Measurements from ENCODE around the gene PALLD. TPM values are rescaled to one million over a fixed set of nuclear protein-coding genes. Genes with fewer than 3 reads are reported as not detected.

PALLD gene
- total RNA-seq, 1 experiment from 2014 or later: 23.7 TPM

DNA sequence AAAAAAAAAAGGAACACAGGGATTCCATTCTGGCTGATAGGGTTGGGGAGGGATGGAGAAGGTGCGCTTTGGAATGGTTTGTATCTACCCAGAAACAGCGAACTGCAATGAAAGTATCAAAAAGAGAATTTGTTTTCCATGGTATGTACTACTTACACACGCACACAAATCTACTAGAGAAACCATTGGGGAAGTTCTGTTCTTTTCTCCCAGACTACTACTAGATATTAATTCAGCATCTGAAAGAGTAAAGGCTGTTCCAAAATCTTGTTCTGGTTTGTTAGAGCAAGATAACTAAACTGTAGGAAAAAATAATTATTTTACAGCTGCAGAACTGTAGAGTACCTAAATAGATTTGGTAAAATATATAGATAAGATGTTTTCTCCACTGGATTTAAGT, 394.8 kb downstream of the PALLD start:
- ATAC-seq (no peak), DNase-seq (ENCODE audit: low spot score) (no peak)
- no peak for TF ChIP-seq ZNF671 (CRISPR knock-in tag; IDR thresholded peaks at IDR 0.05)
- TF ChIP-seq TEAD1 (CRISPR knock-in tag; IDR thresholded peaks at IDR 0.05): no peak
- TF ChIP-seq GTF2I (CRISPR knock-in tag; conservative IDR thresholded peaks at IDR 0.05): no peak
- TF ChIP-seq ZNF416 (CRISPR knock-in tag; IDR thresholded peaks at IDR 0.05): no peak
- TF ChIP-seq CREB1 (CRISPR knock-in tag; IDR thresholded peaks at IDR 0.05): no peak
- no peak for TF ChIP-seq HMGA2 (CRISPR knock-in tag; IDR thresholded peaks at IDR 0.05)
- TF ChIP-seq, protein P1, sequence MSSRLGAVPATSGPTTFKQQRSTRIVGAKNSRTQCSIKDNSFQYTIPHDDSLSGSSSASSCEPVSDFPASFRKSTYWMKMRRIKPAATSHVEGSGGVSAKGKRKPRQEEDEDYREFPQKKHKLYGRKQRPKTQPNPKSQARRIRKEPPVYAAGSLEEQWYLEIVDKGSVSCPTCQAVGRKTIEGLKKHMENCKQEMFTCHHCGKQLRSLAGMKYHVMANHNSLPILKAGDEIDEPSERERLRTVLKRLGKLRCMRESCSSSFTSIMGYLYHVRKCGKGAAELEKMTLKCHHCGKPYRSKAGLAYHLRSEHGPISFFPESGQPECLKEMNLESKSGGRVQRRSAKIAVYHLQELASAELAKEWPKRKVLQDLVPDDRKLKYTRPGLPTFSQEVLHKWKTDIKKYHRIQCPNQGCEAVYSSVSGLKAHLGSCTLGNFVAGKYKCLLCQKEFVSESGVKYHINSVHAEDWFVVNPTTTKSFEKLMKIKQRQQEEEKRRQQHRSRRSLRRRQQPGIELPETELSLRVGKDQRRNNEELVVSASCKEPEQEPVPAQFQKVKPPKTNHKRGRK (CRISPR knock-in tag; IDR thresholded peaks at IDR 0.05; ENCODE audit: borderline replicate concordance): no peak
- TF ChIP-seq, protein P2, sequence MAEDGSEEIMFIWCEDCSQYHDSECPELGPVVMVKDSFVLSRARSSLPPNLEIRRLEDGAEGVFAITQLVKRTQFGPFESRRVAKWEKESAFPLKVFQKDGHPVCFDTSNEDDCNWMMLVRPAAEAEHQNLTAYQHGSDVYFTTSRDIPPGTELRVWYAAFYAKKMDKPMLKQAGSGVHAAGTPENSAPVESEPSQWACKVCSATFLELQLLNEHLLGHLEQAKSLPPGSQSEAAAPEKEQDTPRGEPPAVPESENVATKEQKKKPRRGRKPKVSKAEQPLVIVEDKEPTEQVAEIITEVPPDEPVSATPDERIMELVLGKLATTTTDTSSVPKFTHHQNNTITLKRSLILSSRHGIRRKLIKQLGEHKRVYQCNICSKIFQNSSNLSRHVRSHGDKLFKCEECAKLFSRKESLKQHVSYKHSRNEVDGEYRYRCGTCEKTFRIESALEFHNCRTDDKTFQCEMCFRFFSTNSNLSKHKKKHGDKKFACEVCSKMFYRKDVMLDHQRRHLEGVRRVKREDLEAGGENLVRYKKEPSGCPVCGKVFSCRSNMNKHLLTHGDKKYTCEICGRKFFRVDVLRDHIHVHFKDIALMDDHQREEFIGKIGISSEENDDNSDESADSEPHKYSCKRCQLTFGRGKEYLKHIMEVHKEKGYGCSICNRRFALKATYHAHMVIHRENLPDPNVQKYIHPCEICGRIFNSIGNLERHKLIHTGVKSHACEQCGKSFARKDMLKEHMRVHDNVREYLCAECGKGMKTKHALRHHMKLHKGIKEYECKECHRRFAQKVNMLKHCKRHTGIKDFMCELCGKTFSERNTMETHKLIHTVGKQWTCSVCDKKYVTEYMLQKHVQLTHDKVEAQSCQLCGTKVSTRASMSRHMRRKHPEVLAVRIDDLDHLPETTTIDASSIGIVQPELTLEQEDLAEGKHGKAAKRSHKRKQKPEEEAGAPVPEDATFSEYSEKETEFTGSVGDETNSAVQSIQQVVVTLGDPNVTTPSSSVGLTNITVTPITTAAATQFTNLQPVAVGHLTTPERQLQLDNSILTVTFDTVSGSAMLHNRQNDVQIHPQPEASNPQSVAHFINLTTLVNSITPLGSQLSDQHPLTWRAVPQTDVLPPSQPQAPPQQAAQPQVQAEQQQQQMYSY (CRISPR knock-in tag; IDR thresholded peaks at IDR 0.05): no peak
- no peak for TF ChIP-seq NR1H2 (CRISPR knock-in tag; IDR thresholded peaks at IDR 0.05)
- TF ChIP-seq GRHL2 (CRISPR knock-in tag; IDR thresholded peaks at IDR 0.05; ENCODE audit: insufficient replicate concordance, severe bottlenecking): no peak
- TF ChIP-seq FOXJ3 (CRISPR knock-in tag; IDR thresholded peaks at IDR 0.05; ENCODE audit: borderline replicate concordance): no peak
- TF ChIP-seq NR3C1 (CRISPR knock-in tag; conservative IDR thresholded peaks at IDR 0.05; ENCODE audit: low read depth): no peak
- no peak for TF ChIP-seq ELF4 (CRISPR knock-in tag; IDR thresholded peaks at IDR 0.05; ENCODE audit: low read depth)
- TF ChIP-seq MYBL2 (CRISPR knock-in tag; IDR thresholded peaks at IDR 0.05): no peak
- TF ChIP-seq PRRX2 (CRISPR knock-in tag; IDR thresholded peaks at IDR 0.05): no peak
- no peak for TF ChIP-seq ZNF121 (CRISPR knock-in tag; IDR thresholded peaks at IDR 0.05)
- no peak for TF ChIP-seq EMX1 (CRISPR knock-in tag; IDR thresholded peaks at IDR 0.05)
- TF ChIP-seq USF2 (CRISPR knock-in tag; IDR thresholded peaks at IDR 0.05): no peak
- no peak for TF ChIP-seq TP53 (CRISPR knock-in tag; IDR thresholded peaks at IDR 0.05)
- CTCF ChIA-PET: no interaction called here
- Mint-ChIP-seq H3K27me3 (ENCODE audit: low read depth) (no peaks in the 10 kb centered on the region), H3K9me3 (no peaks in the 10 kb centered on the region), H3K27ac (no peak overlapping the region), H3K4me1 (peaks cover 3% of the 10 kb centered on the region; the same call in 1 of the 2 replicates), H3K4me3 (no peak overlapping the region), H3K36me3 (peaks cover 32% of the 10 kb centered on the region)
- POLR2A ChIA-PET: no interaction called here

GRCh38 chr4:168892475-168892874, 395.6 kb downstream of the PALLD start:
- ATAC-seq (no peak), DNase-seq (ENCODE audit: low spot score) (no peak)
- POLR2A ChIA-PET: no interaction called here
- no peak overlapping the region for H3K27ac Mint-ChIP-seq
- H3K36me3 Mint-ChIP-seq: peaks cover 32% of the 10 kb centered on the region
- H3K9me3 Mint-ChIP-seq: no peaks in the 10 kb centered on the region
- H3K27me3 Mint-ChIP-seq (ENCODE audit: low read depth): no peaks in the 10 kb centered on the region
- H3K4me3 Mint-ChIP-seq: no peak overlapping the region
- CTCF ChIA-PET: interaction anchor here (1.5 kb wide), 1 partner anchor 24 kb away, joined by 5 read pairs; no protein-coding TSS in a partner anchor
- peaks cover 3% of the 10 kb centered on the region; the same call in 1 of the 2 replicates for H3K4me1 Mint-ChIP-seq
- TF ChIP-seq, protein P3, sequence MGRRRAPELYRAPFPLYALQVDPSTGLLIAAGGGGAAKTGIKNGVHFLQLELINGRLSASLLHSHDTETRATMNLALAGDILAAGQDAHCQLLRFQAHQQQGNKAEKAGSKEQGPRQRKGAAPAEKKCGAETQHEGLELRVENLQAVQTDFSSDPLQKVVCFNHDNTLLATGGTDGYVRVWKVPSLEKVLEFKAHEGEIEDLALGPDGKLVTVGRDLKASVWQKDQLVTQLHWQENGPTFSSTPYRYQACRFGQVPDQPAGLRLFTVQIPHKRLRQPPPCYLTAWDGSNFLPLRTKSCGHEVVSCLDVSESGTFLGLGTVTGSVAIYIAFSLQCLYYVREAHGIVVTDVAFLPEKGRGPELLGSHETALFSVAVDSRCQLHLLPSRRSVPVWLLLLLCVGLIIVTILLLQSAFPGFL (CRISPR knock-in tag; IDR thresholded peaks at IDR 0.05; ENCODE audit: borderline replicate concordance): no peak
- TF ChIP-seq ZNF219 (CRISPR knock-in tag; IDR thresholded peaks at IDR 0.05; ENCODE audit: borderline replicate concordance): no peak
- TF ChIP-seq, protein P4, sequence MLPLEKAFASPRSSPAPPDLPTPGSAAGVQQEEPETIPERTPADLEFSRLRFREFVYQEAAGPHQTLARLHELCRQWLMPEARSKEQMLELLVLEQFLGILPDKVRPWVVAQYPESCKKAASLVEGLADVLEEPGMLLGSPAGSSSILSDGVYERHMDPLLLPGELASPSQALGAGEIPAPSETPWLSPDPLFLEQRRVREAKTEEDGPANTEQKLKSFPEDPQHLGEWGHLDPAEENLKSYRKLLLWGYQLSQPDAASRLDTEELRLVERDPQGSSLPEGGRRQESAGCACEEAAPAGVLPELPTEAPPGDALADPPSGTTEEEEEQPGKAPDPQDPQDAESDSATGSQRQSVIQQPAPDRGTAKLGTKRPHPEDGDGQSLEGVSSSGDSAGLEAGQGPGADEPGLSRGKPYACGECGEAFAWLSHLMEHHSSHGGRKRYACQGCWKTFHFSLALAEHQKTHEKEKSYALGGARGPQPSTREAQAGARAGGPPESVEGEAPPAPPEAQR (CRISPR knock-in tag; IDR thresholded peaks at IDR 0.05): no peak
- TF ChIP-seq FOXJ3 (CRISPR knock-in tag; IDR thresholded peaks at IDR 0.05; ENCODE audit: borderline replicate concordance): no peak
- TF ChIP-seq, protein P5, sequence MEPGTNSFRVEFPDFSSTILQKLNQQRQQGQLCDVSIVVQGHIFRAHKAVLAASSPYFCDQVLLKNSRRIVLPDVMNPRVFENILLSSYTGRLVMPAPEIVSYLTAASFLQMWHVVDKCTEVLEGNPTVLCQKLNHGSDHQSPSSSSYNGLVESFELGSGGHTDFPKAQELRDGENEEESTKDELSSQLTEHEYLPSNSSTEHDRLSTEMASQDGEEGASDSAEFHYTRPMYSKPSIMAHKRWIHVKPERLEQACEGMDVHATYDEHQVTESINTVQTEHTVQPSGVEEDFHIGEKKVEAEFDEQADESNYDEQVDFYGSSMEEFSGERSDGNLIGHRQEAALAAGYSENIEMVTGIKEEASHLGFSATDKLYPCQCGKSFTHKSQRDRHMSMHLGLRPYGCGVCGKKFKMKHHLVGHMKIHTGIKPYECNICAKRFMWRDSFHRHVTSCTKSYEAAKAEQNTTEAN (CRISPR knock-in tag; IDR thresholded peaks at IDR 0.05): no peak
- no peak for TF ChIP-seq FOXK1 (CRISPR knock-in tag; IDR thresholded peaks at IDR 0.05)
- TF ChIP-seq, protein P6, sequence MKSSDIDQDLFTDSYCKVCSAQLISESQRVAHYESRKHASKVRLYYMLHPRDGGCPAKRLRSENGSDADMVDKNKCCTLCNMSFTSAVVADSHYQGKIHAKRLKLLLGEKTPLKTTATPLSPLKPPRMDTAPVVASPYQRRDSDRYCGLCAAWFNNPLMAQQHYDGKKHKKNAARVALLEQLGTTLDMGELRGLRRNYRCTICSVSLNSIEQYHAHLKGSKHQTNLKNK (CRISPR knock-in tag; IDR thresholded peaks at IDR 0.05): no peak

Measured in WTC11 (cell line).